A549 (cell line): ENCODE results near the gene CBR4. TPM values are rescaled to one million over a fixed set of nuclear protein-coding genes. Genes with fewer than 3 reads are reported as not detected.

Experiments used
- ATAC-seq, 2 experiments: fragments of 200-7000 bp in 1 of 2; fragments of >200 bp in 1 of 2; cut with Nextera tagmentation in 1 of 2; cut with Tn5 transposase in 1 of 2; 3 replicates each; pipeline versions ENCODE4 v1.8.0 to v1.9.1; 2018 to 2020; ENCODE audit warnings: mild to moderate bottlenecking in 1 of 2, moderate library complexity in 1 of 2
- CTCF ChIA-PET: fragments of 300-600 bp; sonication (Branson Sonifier 250); formaldehyde crosslinking; extraction: SDS; loops from one replicate; lab custom pipeline; 2021; ENCODE audit warnings: antibody characterized with exemption, inconsistent platforms; lab: Yijun Ruan, JAX
- POLR2A ChIA-PET: fragments of 350-600 bp; formaldehyde crosslinking; extraction: SDS; loops from one replicate; lab custom pipeline; 2021; ENCODE audit warnings: antibody characterized with exemption, inconsistent platforms; lab: Yijun Ruan, JAX
- DNase-seq, 2 experiments: peaks; one replicate each; pipeline versions ENCODE4 v3.0.0 to v3.0.0-alpha.2; 2011 to 2016; ENCODE audit warnings: low read depth in 1 of 2, low spot score in 1 of 2
- FAIRE-seq: peaks from 2 replicates; lab custom pipeline; 2011; peaks lifted over from hg19 to GRCh38; lab: Jason Lieb, UNC
- H3K27ac ChIP-seq, 2 experiments: fragments of >200 bp; sonication (Bioruptor Twin); formaldehyde crosslinking; 3 replicates each; pipeline ENCODE4 v1.5.1; 2016 to 2017
- H3K4me1 ChIP-seq: fragments of >200 bp; sonication (Bioruptor Twin); formaldehyde crosslinking; 3 replicates; pipeline ENCODE4 v1.6.1; 2016
- H3K4me2 ChIP-seq: fragments of >200 bp; sonication (Bioruptor Twin); formaldehyde crosslinking; 3 replicates; pipeline ENCODE4 v1.6.1; 2016
- H3K4me3 ChIP-seq: fragments of >200 bp; sonication (Bioruptor Twin); formaldehyde crosslinking; 3 replicates; pipeline ENCODE4 v1.5.1; 2016
- H3K9me3 ChIP-seq: fragments of >200 bp; sonication (Bioruptor Twin); formaldehyde crosslinking; 3 replicates; pipeline ENCODE4 v1.6.1; 2016
- CBX8 ChIP-seq: fragments of 200-600 bp; sonication (generic); IDR thresholded peaks from 2 replicates; pipeline ENCODE4 v1.6.1; 2016
- CHD2 ChIP-seq: fragments of 150-350 bp; IDR thresholded peaks from 2 replicates; pipeline ENCODE4 v1.6.1; 2014; ENCODE audit warnings: low read length; ENCODE audit not compliant: partially characterized antibody
- EHMT2 ChIP-seq: fragments of 200-600 bp; sonication (generic); IDR thresholded peaks from 2 replicates; pipeline ENCODE4 v1.6.1; 2016; ENCODE audit warnings: antibody characterized with exemption, low read depth, mild to moderate bottlenecking, moderate library complexity
- ELK1 ChIP-seq: fragments of 150-350 bp; IDR thresholded peaks from 2 replicates; pipeline ENCODE4 v1.6.1; 2014; ENCODE audit warnings: low read depth, mild to moderate bottlenecking, low read length
- EP300 ChIP-seq, 2 experiments: fragments of >200 bp; sonication (Bioruptor Twin); formaldehyde crosslinking; IDR thresholded peaks; 2 replicates in 1 of 2; 3 replicates in 1 of 2; pipeline ENCODE4 v1.6.1; 2016 to 2017
- FOSB ChIP-seq: fragments of 250-450 bp; sonication (Bioruptor Pico); IDR thresholded peaks from 2 replicates; pipeline ENCODE4 v1.5.0; 2020; ENCODE audit warnings: mild to moderate bottlenecking, moderate library complexity
- FOSL2 ChIP-seq, 2 experiments: fragments of 450-650 bp in 1 of 2; fragments of >200 bp in 1 of 2; sonication (Bioruptor Twin) in 1 of 2; formaldehyde crosslinking; IDR thresholded peaks; 2 replicates each; pipeline versions ENCODE4 v1.5.0 to v1.6.1; 2016 to 2020; ENCODE audit warnings: mild to moderate bottlenecking in 1 of 2, moderate library complexity in 1 of 2
- HDAC2 ChIP-seq: fragments of 200-600 bp; sonication (generic); IDR thresholded peaks from 2 replicates; pipeline ENCODE4 v1.6.1; 2016
- HOXB13 ChIP-seq: fragments of 250-450 bp; sonication (Bioruptor Pico); IDR thresholded peaks from 2 replicates; pipeline ENCODE4 v1.5.0; 2020; ENCODE audit warnings: low read depth, mild to moderate bottlenecking, moderate library complexity
- JUNB ChIP-seq: fragments of >200 bp; sonication (Bioruptor Twin); formaldehyde crosslinking; IDR thresholded peaks from 2 replicates; pipeline ENCODE4 v1.6.1; 2016
- KDM1A ChIP-seq: fragments of 200-600 bp; sonication (generic); IDR thresholded peaks from 2 replicates; pipeline ENCODE4 v1.6.1; 2016; ENCODE audit warnings: low read depth, mild to moderate bottlenecking
- KDM5A ChIP-seq: fragments of 200-600 bp; sonication (generic); IDR thresholded peaks from 2 replicates; pipeline ENCODE4 v1.6.1; 2016; ENCODE audit warnings: antibody characterized with exemption, mild to moderate bottlenecking
- MAX ChIP-seq: IDR thresholded peaks from 2 replicates; pipeline ENCODE4 v1.6.1; 2012
- MAZ ChIP-seq: fragments of 150-350 bp; IDR thresholded peaks from 2 replicates; pipeline ENCODE4 v1.6.1; 2014; ENCODE audit warnings: antibody characterized with exemption, low read depth, low read length, borderline replicate concordance
- MYC ChIP-seq: IDR thresholded peaks from 2 replicates; pipeline ENCODE4 v1.6.1; 2012; ENCODE audit warnings: mild to moderate bottlenecking, inconsistent platforms, low read length, improper control_type of control experiment, borderline replicate concordance
- NFE2L2 ChIP-seq: fragments of 150-350 bp; conservative IDR thresholded peaks from 2 replicates; pipeline ENCODE4 v1.6.1; 2014; ENCODE audit warnings: low read length
- POLR2A ChIP-seq: IDR thresholded peaks from 2 replicates; pipeline ENCODE4 v1.6.1; 2012; ENCODE audit warnings: mild to moderate bottlenecking, low read length
- POLR2AphosphoS2 ChIP-seq: conservative IDR thresholded peaks from 2 replicates; pipeline ENCODE4 v1.6.1; 2012; ENCODE audit warnings: low read length, improper control_type of control experiment, inconsistent platforms
- RNF2 ChIP-seq: fragments of 200-600 bp; sonication (generic); IDR thresholded peaks from 2 replicates; pipeline ENCODE4 v1.6.1; 2016; ENCODE audit warnings: low read depth, mild to moderate bottlenecking, antibody characterized with exemption, moderate library complexity, borderline replicate concordance
- SMC3 ChIP-seq: fragments of >200 bp; sonication (Bioruptor Twin); formaldehyde crosslinking; IDR thresholded peaks from 3 replicates; pipeline ENCODE4 v1.6.1; 2018; ENCODE audit warnings: inconsistent platforms
- TFCP2L1 ChIP-seq: fragments of 250-450 bp; sonication (Bioruptor Pico); IDR thresholded peaks from 2 replicates; pipeline ENCODE4 v1.5.0; 2021; ENCODE audit warnings: mild to moderate bottlenecking
- TP53 ChIP-seq: fragments of 250-450 bp; sonication (Bioruptor Pico); IDR thresholded peaks from 2 replicates; pipeline ENCODE4 v1.5.0; 2021; ENCODE audit warnings: mild to moderate bottlenecking, moderate library complexity
- ZNF302 ChIP-seq: fragments of 250-450 bp; sonication (Bioruptor Pico); IDR thresholded peaks from 2 replicates; pipeline ENCODE4 v1.9.0; 2021; ENCODE audit warnings: inconsistent platforms, mild to moderate bottlenecking, moderate library complexity
- ZSCAN20 ChIP-seq: fragments of 250-450 bp; sonication (Bioruptor Pico); IDR thresholded peaks from 2 replicates; pipeline ENCODE4 v1.8.0; 2022; ENCODE audit warnings: mild to moderate bottlenecking, moderate library complexity
- WGBS: methylation state at CpG from one replicate; pipeline ENCODE4 v1.1.6; 2017; ENCODE audit errors: missing lambda C conversion rate; 5-methylcytosine and 5-hydroxymethylcytosine counted together
- polyA plus RNA-seq, 4 experiments: library from polyadenylated mRNA; depleted of rRNA in 3 of 4; stranded (reverse); fragments of >200 nt; fragmentation: RNase III in 1 of 4; extraction: RNeasy Plus Mini Kit Qiagen cat#74134 plus additional on column Dnase treatment in 1 of 4; gene quantifications; 2 replicates in 3 of 4; 3 replicates in 1 of 4; pipeline ENCODE4 v1.2.3, GENCODE V29; 2011 to 2017
- TF ChIP-seq, protein P1 (sequence below): fragments of 450-650 bp; IDR thresholded peaks from 2 replicates; pipeline ENCODE4 v1.6.1; 2014; ENCODE audit warnings: antibody characterized with exemption
- TF ChIP-seq, protein P2 (sequence below): fragments of >200 bp; sonication (Bioruptor Twin); formaldehyde crosslinking; IDR thresholded peaks from 3 replicates; pipeline ENCODE4 v1.6.1; 2016

The CBR4 gene
- polyA plus RNA-seq, 2 of the 4 experiments (the other 2 are of a cell fraction), result 8.9 to 9.3 TPM

DNA sequence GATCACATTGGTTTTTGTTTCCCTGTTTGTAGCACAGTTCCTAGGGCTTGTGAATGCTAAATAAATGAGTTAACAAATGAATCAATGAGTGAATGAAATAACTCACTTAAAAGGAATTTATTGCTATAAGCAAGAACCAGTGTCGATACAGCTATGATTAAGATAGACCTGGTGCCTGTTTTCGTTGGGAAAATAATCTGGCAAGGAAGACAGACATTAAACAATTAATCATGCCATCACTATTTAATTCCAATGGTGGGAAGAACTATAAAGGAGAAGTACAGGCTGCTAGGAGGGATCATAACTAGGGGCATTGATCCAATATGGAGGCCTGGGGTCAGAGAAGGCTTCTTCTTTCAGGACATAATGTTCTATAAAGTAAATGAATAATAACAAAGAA lies 4.5 kb upstream of the CBR4 start:
- ChIA-PET CTCF (no interaction called here), POLR2A (no interaction called here)
- DNase-seq (peak in 1 of 2 experiments; percentile 19), FAIRE-seq (no peak), ATAC-seq (no peak)
- H3K4me2 ChIP-seq, result peak overlapping the region; percentile 40; the same call in 2 of the 3 replicates
- H3K9me3 ChIP-seq, result no peaks in the 10 kb centered on the region
- H3K4me1 ChIP-seq, result peaks cover 22% of the 10 kb centered on the region; the same call in 1 of the 3 replicates
- H3K27ac ChIP-seq, result peak overlapping the region in 1 of 2 experiments; percentile 36; a peak in 1 of 6 replicates
- TF ChIP-seq HDAC2 (no peak), JUNB (0 out of 2 replicates have a peak, but pooled peaks have one; percentile 18)
- no peak overlapping the region for H3K4me3 ChIP-seq
- WGBS, result 2% methylated on average over 2 of the region's 2 CpGs

GRCh38 chr4:169013396-169013795 lies 3.3 kb upstream of the CBR4 start:
- CTCF ChIA-PET, result no interaction called here
- ATAC-seq (no peak), DNase-seq (no peak), FAIRE-seq (no peak)
- Histone ChIP-seq H3K27ac (no peak overlapping the region), H3K4me1 (peaks cover 28% of the 10 kb centered on the region; the same call in 2 of the 3 replicates), H3K4me3 (no peak overlapping the region), H3K9me3 (no peaks in the 10 kb centered on the region), H3K4me2 (no peak overlapping the region)
- 78% methylated on average over 1 of the region's 1 CpG for WGBS
- POLR2A ChIA-PET, result no interaction called here
- TF ChIP-seq POLR2A, result no peak
- no peak for TF ChIP-seq MAX
- TF ChIP-seq KDM1A, result no peak
- TF ChIP-seq ZSCAN20 (CRISPR knock-in tag), result no peak
- TF ChIP-seq FOSB, result no peak
- no peak for TF ChIP-seq HOXB13
- TF ChIP-seq NFE2L2, result no peak
- TF ChIP-seq, protein P1, sequence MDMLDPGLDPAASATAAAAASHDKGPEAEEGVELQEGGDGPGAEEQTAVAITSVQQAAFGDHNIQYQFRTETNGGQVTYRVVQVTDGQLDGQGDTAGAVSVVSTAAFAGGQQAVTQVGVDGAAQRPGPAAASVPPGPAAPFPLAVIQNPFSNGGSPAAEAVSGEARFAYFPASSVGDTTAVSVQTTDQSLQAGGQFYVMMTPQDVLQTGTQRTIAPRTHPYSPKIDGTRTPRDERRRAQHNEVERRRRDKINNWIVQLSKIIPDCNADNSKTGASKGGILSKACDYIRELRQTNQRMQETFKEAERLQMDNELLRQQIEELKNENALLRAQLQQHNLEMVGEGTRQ, result no peak
- no peak for TF ChIP-seq TFCP2L1 (CRISPR knock-in tag)
- TF ChIP-seq ELK1, result no peak
- TF ChIP-seq TP53, result no peak
- no peak for TF ChIP-seq CBX8

GRCh38 chr4:169012049-169012448 lies 2.0 kb upstream of the CBR4 start:
- 18% methylated on average over 2 of the region's 2 CpGs for WGBS
- no peak overlapping the region for H3K27ac ChIP-seq
- peaks cover 37% of the 10 kb centered on the region; the same call in 2 of the 3 replicates for H3K4me1 ChIP-seq
- TF ChIP-seq POLR2AphosphoS2 (no peak), ZNF302 (CRISPR knock-in tag) (no peak), EHMT2 (no peak), ELK1 (no peak), KDM5A (no peak), TFCP2L1 (CRISPR knock-in tag) (no peak), MAZ (no peak), CHD2 (no peak), HOXB13 (no peak), FOSL2 (IDR thresholded peaks at IDR 0.05) (no peak), FOSL2 (CRISPR knock-in tag; IDR thresholded peaks at IDR 0.05) (no peak), SMC3 (no peak), FOSB (no peak), EP300 (IDR thresholded peaks at IDR 0.05) (no peak), RNF2 (no peak), MYC (no peak)
- TF ChIP-seq, protein P2, sequence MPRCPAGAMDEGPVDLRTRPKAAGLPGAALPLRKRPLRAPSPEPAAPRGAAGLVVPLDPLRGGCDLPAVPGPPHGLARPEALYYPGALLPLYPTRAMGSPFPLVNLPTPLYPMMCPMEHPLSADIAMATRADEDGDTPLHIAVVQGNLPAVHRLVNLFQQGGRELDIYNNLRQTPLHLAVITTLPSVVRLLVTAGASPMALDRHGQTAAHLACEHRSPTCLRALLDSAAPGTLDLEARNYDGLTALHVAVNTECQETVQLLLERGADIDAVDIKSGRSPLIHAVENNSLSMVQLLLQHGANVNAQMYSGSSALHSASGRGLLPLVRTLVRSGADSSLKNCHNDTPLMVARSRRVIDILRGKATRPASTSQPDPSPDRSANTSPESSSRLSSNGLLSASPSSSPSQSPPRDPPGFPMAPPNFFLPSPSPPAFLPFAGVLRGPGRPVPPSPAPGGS, result no peak
- TF ChIP-seq, protein P1, result no peak
- DNase-seq (no peak), FAIRE-seq (no peak), ATAC-seq (no peak)
- POLR2A ChIA-PET, result no interaction called here
- H3K4me2 ChIP-seq, result no peak overlapping the region
- CTCF ChIA-PET, result interaction anchor here (1.0 kb wide), 1 partner anchor 476 kb away, joined by 3 read pairs; no protein-coding TSS in a partner anchor
- no peaks in the 10 kb centered on the region for H3K9me3 ChIP-seq
- no peak overlapping the region for H3K4me3 ChIP-seq
